ENCODE results near the gene RNU6-1.

The RNU6-1 gene

GRCh38 chr15:67820122-67820991 is 19.5 kb downstream of the RNU6-1 start:
- Mint-ChIP-seq H3K4me1 (peaks cover 24% of the 10 kb centered on the region), H3K27ac (no peak overlapping the region), H3K27me3 (ENCODE audit: low read depth) (peaks cover 91% of the 10 kb centered on the region), H3K9me3 (peaks cover 22% of the 10 kb centered on the region), H3K4me3 (no peak overlapping the region), H3K36me3 (ENCODE audit: low read depth) (peaks cover 5% of the 10 kb centered on the region)
- TF ChIP-seq, protein P1, sequence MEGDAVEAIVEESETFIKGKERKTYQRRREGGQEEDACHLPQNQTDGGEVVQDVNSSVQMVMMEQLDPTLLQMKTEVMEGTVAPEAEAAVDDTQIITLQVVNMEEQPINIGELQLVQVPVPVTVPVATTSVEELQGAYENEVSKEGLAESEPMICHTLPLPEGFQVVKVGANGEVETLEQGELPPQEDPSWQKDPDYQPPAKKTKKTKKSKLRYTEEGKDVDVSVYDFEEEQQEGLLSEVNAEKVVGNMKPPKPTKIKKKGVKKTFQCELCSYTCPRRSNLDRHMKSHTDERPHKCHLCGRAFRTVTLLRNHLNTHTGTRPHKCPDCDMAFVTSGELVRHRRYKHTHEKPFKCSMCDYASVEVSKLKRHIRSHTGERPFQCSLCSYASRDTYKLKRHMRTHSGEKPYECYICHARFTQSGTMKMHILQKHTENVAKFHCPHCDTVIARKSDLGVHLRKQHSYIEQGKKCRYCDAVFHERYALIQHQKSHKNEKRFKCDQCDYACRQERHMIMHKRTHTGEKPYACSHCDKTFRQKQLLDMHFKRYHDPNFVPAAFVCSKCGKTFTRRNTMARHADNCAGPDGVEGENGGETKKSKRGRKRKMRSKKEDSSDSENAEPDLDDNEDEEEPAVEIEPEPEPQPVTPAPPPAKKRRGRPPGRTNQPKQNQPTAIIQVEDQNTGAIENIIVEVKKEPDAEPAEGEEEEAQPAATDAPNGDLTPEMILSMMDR (IDR thresholded peaks at IDR 0.05; ENCODE audit: unreplicated experiment in 3 of 3), result no peak

- TF ChIP-seq, protein P1 (IDR thresholded peaks at IDR 0.05; ENCODE audit: unreplicated experiment in 3 of 3), result no peak
Observed at GRCh38 chr15:67819636-67820035, 20.2 kb downstream of the RNU6-1 start.

DNA sequence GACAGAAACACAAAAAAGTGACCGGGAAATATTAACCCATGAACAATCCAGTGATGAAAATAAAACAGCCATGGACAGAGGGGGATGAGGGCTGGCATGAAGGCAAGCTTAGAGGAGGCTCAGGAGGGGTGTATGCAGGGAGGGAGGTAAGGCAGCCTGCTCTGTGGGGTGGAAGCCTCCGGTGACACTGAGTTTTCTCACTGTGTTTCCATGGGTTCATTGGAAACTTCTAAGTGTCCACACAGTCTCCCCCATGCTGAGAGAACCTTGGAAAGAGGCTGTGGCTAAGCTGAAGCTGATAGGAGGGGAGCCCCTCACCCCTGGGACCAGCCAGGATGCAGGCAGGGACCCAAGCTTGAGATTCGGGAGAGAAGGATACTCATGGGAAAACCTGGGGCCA is 21.4 kb downstream of the RNU6-1 start:
- peaks cover 76% of the 10 kb centered on the region for H3K27me3 Mint-ChIP-seq (ENCODE audit: low read depth)
- peaks cover 22% of the 10 kb centered on the region for H3K9me3 Mint-ChIP-seq
- peaks cover 14% of the 10 kb centered on the region for H3K4me1 Mint-ChIP-seq
- H3K36me3 Mint-ChIP-seq (ENCODE audit: low read depth), result peaks cover 5% of the 10 kb centered on the region
- TF ChIP-seq, protein P1 (IDR thresholded peaks at IDR 0.05; ENCODE audit: unreplicated experiment in 3 of 3), result no peak
- H3K27ac Mint-ChIP-seq, result no peak overlapping the region
- H3K4me3 Mint-ChIP-seq, result no peak overlapping the region

More at GRCh38 chr15:67819636-67820035, 20.2 kb downstream of the RNU6-1 start:
- peaks cover 5% of the 10 kb centered on the region for H3K36me3 Mint-ChIP-seq (ENCODE audit: low read depth)
- H3K4me3 Mint-ChIP-seq, result no peak overlapping the region
- H3K9me3 Mint-ChIP-seq, result peaks cover 22% of the 10 kb centered on the region
- H3K27me3 Mint-ChIP-seq (ENCODE audit: low read depth), result peaks cover 84% of the 10 kb centered on the region
- H3K4me1 Mint-ChIP-seq, result peaks cover 24% of the 10 kb centered on the region
- H3K27ac Mint-ChIP-seq, result no peak overlapping the region

DNA sequence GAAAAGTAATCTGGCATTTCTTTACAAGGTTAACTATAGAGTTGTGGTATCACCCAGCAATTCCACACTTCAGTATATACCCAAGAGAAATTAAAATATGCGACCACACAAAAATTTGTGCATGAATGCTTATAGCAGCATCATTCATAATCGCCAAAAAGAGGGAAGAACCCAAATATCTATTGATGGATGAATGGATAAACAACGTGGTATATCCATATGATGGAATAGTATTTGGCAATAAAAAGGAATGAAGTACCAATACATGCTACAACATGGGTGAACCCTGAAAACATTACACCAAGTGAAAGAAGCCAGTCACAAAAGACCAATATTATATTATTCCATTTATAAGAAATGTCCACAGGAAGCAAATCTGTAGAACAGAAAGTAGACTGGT is 23.2 kb downstream of the RNU6-1 start:
- H3K4me1 Mint-ChIP-seq, result peaks cover 10% of the 10 kb centered on the region
- H3K36me3 Mint-ChIP-seq (ENCODE audit: low read depth), result peaks cover 5% of the 10 kb centered on the region
- no peak overlapping the region for H3K27ac Mint-ChIP-seq
- peaks cover 78% of the 10 kb centered on the region for H3K27me3 Mint-ChIP-seq (ENCODE audit: low read depth)
- peaks cover 22% of the 10 kb centered on the region for H3K9me3 Mint-ChIP-seq
- TF ChIP-seq, protein P1 (IDR thresholded peaks at IDR 0.05; ENCODE audit: unreplicated experiment in 3 of 3), result no peak
- H3K4me3 Mint-ChIP-seq, result no peak overlapping the region

GRCh38 chr15:67815036-67815592 is 24.7 kb downstream of the RNU6-1 start:
- H3K4me1 Mint-ChIP-seq, result no peaks in the 10 kb centered on the region
- peaks cover 5% of the 10 kb centered on the region for H3K36me3 Mint-ChIP-seq (ENCODE audit: low read depth)
- TF ChIP-seq, protein P1 (IDR thresholded peaks at IDR 0.05; ENCODE audit: unreplicated experiment in 3 of 3), result no peak
- H3K27ac Mint-ChIP-seq, result no peak overlapping the region
- no peak overlapping the region for H3K4me3 Mint-ChIP-seq
- peaks cover 64% of the 10 kb centered on the region for H3K27me3 Mint-ChIP-seq (ENCODE audit: low read depth)
- H3K9me3 Mint-ChIP-seq, result peaks cover 22% of the 10 kb centered on the region
